Common myeloid progenitor, CD34-positive (primary cell): ENCODE measurements around the gene AKR1A1.

ENCODE experiments used
- CTCF ChIA-PET: fragments of 350-600 bp; sonication (Branson Sonifier 250); formaldehyde crosslinking; loops from one replicate; lab custom pipeline; 2021; ENCODE audit warnings: antibody characterized with exemption; lab: Charles Lee
- POLR2A ChIA-PET: fragments of 350-600 bp; sonication (Branson Sonifier 250); formaldehyde crosslinking; loops from one replicate; lab custom pipeline; 2021; ENCODE audit warnings: antibody characterized with exemption; lab: Charles Lee
- DNase-seq, 3 donors: peaks; one replicate each; pipeline versions ENCODE4 v3.0.0 to v3.0.0-alpha.2; 2013
- H3K27ac ChIP-seq, 2 experiments: 1 replicate in 1 of 2; 2 replicates in 1 of 2; pipeline ENCODE4 v1.7.0; 2013; ENCODE audit warnings: inconsistent platforms in 2 of 2, low read length in 2 of 2, mild to moderate bottlenecking in 2 of 2, low read depth in 1 of 2, moderate library complexity in 1 of 2; ENCODE audit not compliant: severe bottlenecking in 2 of 2, insufficient read depth in 1 of 2, poor library complexity in 1 of 2
- H3K27me3 ChIP-seq, 5 experiments: replicated peaks in 2 of 5; 1 replicate in 3 of 5; 2 replicates in 2 of 5; pipeline versions ENCODE4 v1.6.1 to v1.7.0; 2013; ENCODE audit warnings: low read length in 4 of 5, mild to moderate bottlenecking in 2 of 5, moderate library complexity in 2 of 5, inconsistent platforms in 1 of 5; ENCODE audit not compliant: insufficient read depth in 5 of 5, control insufficient read depth in 4 of 5
- H3K36me3 ChIP-seq, 4 experiments: 1 replicate in 2 of 4; 2 replicates in 2 of 4; pipeline versions ENCODE4 v1.6.1 to v1.7.0; 2013; ENCODE audit warnings: low read length in 3 of 4, control low read depth in 1 of 4, mild to moderate bottlenecking in 1 of 4; ENCODE audit not compliant: control insufficient read depth in 4 of 4, insufficient read depth in 4 of 4
- H3K4me1 ChIP-seq, 4 experiments: 1 replicate in 3 of 4; 2 replicates in 1 of 4; pipeline versions ENCODE4 v1.6.1 to v1.7.1; 2013; ENCODE audit warnings: low read length in 3 of 4, mild to moderate bottlenecking in 3 of 4, control low read depth in 1 of 4, inconsistent platforms in 1 of 4, moderate library complexity in 1 of 4; ENCODE audit not compliant: control insufficient read depth in 4 of 4, insufficient read depth in 4 of 4; ENCODE audit errors: control extremely low read depth in 1 of 4
- H3K4me3 ChIP-seq, 7 experiments: 1 replicate in 4 of 7; 2 replicates in 3 of 7; pipeline versions ENCODE4 v1.5.1 to v1.7.0; 2013; ENCODE audit warnings: mild to moderate bottlenecking in 7 of 7, low read length in 6 of 7, moderate library complexity in 6 of 7, inconsistent platforms in 2 of 7, low read depth in 2 of 7, control low read depth in 1 of 7; ENCODE audit not compliant: insufficient read depth in 4 of 7, control insufficient read depth in 1 of 7; ENCODE audit errors: extremely low read depth in 1 of 7
- H3K9me3 ChIP-seq, 5 experiments: 1 replicate in 4 of 5; 2 replicates in 1 of 5; pipeline versions ENCODE4 v1.6.1 to v1.7.1; 2013; ENCODE audit warnings: low read length in 4 of 5, mild to moderate bottlenecking in 2 of 5, inconsistent platforms in 1 of 5, low read depth in 1 of 5, moderate library complexity in 1 of 5; ENCODE audit not compliant: control insufficient read depth in 4 of 5, insufficient read depth in 2 of 5; ENCODE audit errors: control extremely low read depth in 1 of 5
- WGBS: methylation state at CpG from one replicate; pipeline ENCODE4 v1.1.5; 2013; ENCODE audit not compliant: insufficient coverage; 5-methylcytosine and 5-hydroxymethylcytosine counted together

Gene AKR1A1

GRCh38 chr1:45570631-45571030 is 20.0 kb downstream of the AKR1A1 start:
- no peaks in the 10 kb centered on the region for H3K9me3 ChIP-seq
- peaks cover 26 to 51% (median 33%) of the 10 kb centered on the region in 4 experiments for H3K36me3 ChIP-seq
- DNase-seq: no peak
- no peaks in the 10 kb centered on the region for H3K27me3 ChIP-seq
- no peak overlapping the region for H3K27ac ChIP-seq
- POLR2A ChIA-PET: interaction anchor here (5.2 kb wide), 1 partner anchor 49 kb away, joined by 36 read pairs; the partner anchor contains the start of gene PRDX1
- peaks cover 0 to 17% (median 6%) of the 10 kb centered on the region in 4 experiments for H3K4me1 ChIP-seq
- CTCF ChIA-PET: interaction anchor here (1.1 to 10.6 kb wide), 13 partner anchors 10 to 557 kb away, joined by 3 to 225 read pairs (median 30); partner anchors contain the start of genes AKR1A1, CCDC163, MMACHC and PRDX1
- no peak overlapping the region for H3K4me3 ChIP-seq
- WGBS: 97% methylated on average over 3 of the region's 4 CpGs

GRCh38 chr1:45573231-45573804 is 22.7 kb downstream of the AKR1A1 start:
- no peaks in the 10 kb centered on the region for H3K27me3 ChIP-seq
- ChIA-PET CTCF (interaction anchor here (5.8 to 10.6 kb wide), 2 partner anchors 7 to 64 kb away, joined by 65 to 225 read pairs; no protein-coding TSS in a partner anchor), POLR2A (no interaction called here)
- no peaks in the 10 kb centered on the region for H3K9me3 ChIP-seq
- peaks cover 0 to 4% (median 0%) of the 10 kb centered on the region in 4 experiments for H3K4me1 ChIP-seq
- whole genome bisulfite sequencing: 57% methylated on average over 2 of the region's 3 CpGs
- peak overlapping the region in 1 of 2 experiments; percentile 58 for H3K27ac ChIP-seq
- peaks cover 13 to 27% (median 21%) of the 10 kb centered on the region in 4 experiments for H3K36me3 ChIP-seq
- DNase-seq: peak in 2 of 3 donors; percentile 21 to 40
- H3K4me3 ChIP-seq: no peak overlapping the region

GRCh38 chr1:45574105-45574626 is 23.5 kb downstream of the AKR1A1 start:
- POLR2A ChIA-PET: interaction anchor here (1.0 kb wide), 1 partner anchor 53 kb away, joined by 3 read pairs; the partner anchor contains the start of gene PRDX1
- CTCF ChIA-PET: interaction anchor here (1.2 to 1.4 kb wide), 2 partner anchors 20 to 62 kb away, joined by 4 to 6 read pairs; no protein-coding TSS in a partner anchor
- H3K27me3 ChIP-seq: no peaks in the 10 kb centered on the region
- H3K27ac ChIP-seq: peak overlapping the region in 1 of 2 experiments; percentile 9
- peaks cover 11 to 18% (median 12%) of the 10 kb centered on the region in 4 experiments for H3K36me3 ChIP-seq
- 100% methylated on average over 3 of the region's 7 CpGs for WGBS
- peaks cover 0 to 4% (median 0%) of the 10 kb centered on the region in 4 experiments for H3K4me1 ChIP-seq
- H3K4me3 ChIP-seq: no peak overlapping the region
- peaks cover 0 to 2% (median 0%) of the 10 kb centered on the region in 5 experiments for H3K9me3 ChIP-seq
- DNase-seq: no peak

- peaks cover 0 to 2% (median 0%) of the 10 kb centered on the region in 5 experiments for H3K9me3 ChIP-seq
- CTCF ChIA-PET: interaction anchor here (1.0 to 6.5 kb wide), 4 partner anchors 13 to 72 kb away, joined by 3 to 65 read pairs (median 6); no protein-coding TSS in a partner anchor
- DNase-seq: peak; percentile 98 to 99 (median 99)
- WGBS: under 1% methylated on average over 16 of the region's 19 CpGs
- H3K27me3 ChIP-seq: no peaks in the 10 kb centered on the region
- H3K4me3 ChIP-seq: peak overlapping the region; percentile 66 to 100 (median 96)
- POLR2A ChIA-PET: interaction anchor here (0.9 to 1.7 kb wide), 5 partner anchors 32 to 861 kb away, joined by 3 to 6 read pairs (median 3); partner anchors contain the start of genes AKR1A1, CCDC163, MMACHC and PRDX1
- H3K27ac ChIP-seq: peak overlapping the region; percentile 86 to 96
- peaks cover 11 to 43% (median 30%) of the 10 kb centered on the region in 4 experiments for H3K4me1 ChIP-seq
- H3K36me3 ChIP-seq: peaks cover 0 to 5% (median 0%) of the 10 kb centered on the region in 4 experiments
Observed at GRCh38 chr1:45583264-45583665, 32.6 kb downstream of the AKR1A1 start.

GRCh38 chr1:45583666-45584350 is 33.2 kb downstream of the AKR1A1 start, which contains the start of gene NASP:
Gene NASP, plus strand, starts transcription at chr1:45584041. Its CDS starts 106 bp downstream, at chr1:45584147.
- CTCF ChIA-PET: interaction anchor here (1.0 to 6.5 kb wide), 5 partner anchors 13 to 80 kb away, joined by 3 to 65 read pairs (median 5); no protein-coding TSS in a partner anchor

GRCh38 chr1:45584351-45585109 is 33.9 kb downstream of the AKR1A1 start:
- H3K36me3 ChIP-seq: peaks cover 0 to 8% (median 0%) of the 10 kb centered on the region in 4 experiments
- H3K27ac ChIP-seq: peak overlapping the region; percentile 86 to 96
- peaks cover 11 to 43% (median 30%) of the 10 kb centered on the region in 4 experiments for H3K4me1 ChIP-seq
- ChIA-PET CTCF (interaction anchor here (1.4 to 2.9 kb wide), 2 partner anchors 16 to 80 kb away, joined by 4 to 9 read pairs; no protein-coding TSS in a partner anchor), POLR2A (interaction anchor here (0.6 to 1.7 kb wide), 6 partner anchors 9 to 863 kb away, joined by 3 to 5 read pairs (median 3); partner anchors contain the start of genes AKR1A1 and PRDX1)
- H3K9me3 ChIP-seq: no peaks in the 10 kb centered on the region
- DNase-seq: peak; percentile 91 to 98 (median 97)
- 0% methylated on average over 45 of the region's 59 CpGs for WGBS
- H3K4me3 ChIP-seq: peak overlapping the region; percentile 69 to 100 (median 96)
- no peaks in the 10 kb centered on the region for H3K27me3 ChIP-seq

More at GRCh38 chr1:45583666-45584350, 33.2 kb downstream of the AKR1A1 start, which contains the start of gene NASP:
- DNase-seq: peak; percentile 83 to 90 (median 89)
- no peaks in the 10 kb centered on the region for H3K27me3 ChIP-seq
- WGBS: 0% methylated on average over 40 of the region's 41 CpGs
- peaks cover 11 to 43% (median 30%) of the 10 kb centered on the region in 4 experiments for H3K4me1 ChIP-seq
- H3K9me3 ChIP-seq: peaks cover 0 to 2% (median 0%) of the 10 kb centered on the region in 5 experiments
- peak within 1 kb of the TSS; percentile 86 to 96 for H3K27ac ChIP-seq
- H3K4me3 ChIP-seq: peak within 1 kb of the TSS; percentile 69 to 100 (median 96)
- peaks cover 0 to 8% (median 0%) of the 10 kb centered on the region in 4 experiments for H3K36me3 ChIP-seq
- POLR2A ChIA-PET: interaction anchor here (0.6 to 1.7 kb wide), 8 partner anchors 33 to 862 kb away, joined by 3 to 6 read pairs (median 3); partner anchors contain the start of genes AKR1A1, CCDC163, MMACHC and PRDX1
